Right lung (tissue), 5 donors: ENCODE measurements around the gene GABRB3. TPM values are rescaled to one million over a fixed set of nuclear protein-coding genes. Genes with fewer than 3 reads are reported as not detected.

Source experiments
- DNase-seq, 2 donors: peaks; one replicate each; pipeline ENCODE4 v3.0.0-alpha.2; 2013
- polyA plus RNA-seq, 5 donors: library from polyadenylated mRNA; unstranded; fragments of 120-200 nt; gene quantifications; one replicate each; pipeline versions ENCODE4 v1.2.1 to v1.2.3, GENCODE V29; 2013; ENCODE audit warnings: inconsistent platforms in 1 of 5, low replicate concordance in 1 of 5; ENCODE audit not compliant: insufficient read length in 5 of 5, insufficient read depth in 1 of 5

Gene GABRB3
- polyA plus RNA-seq, 5 donors: 0.91 to 3.3 (median 2.2) TPM

GRCh38 chr15:26631894-26632293 lies 141.0 kb downstream of the GABRB3 start:
- DNase-seq: no peak

DNA sequence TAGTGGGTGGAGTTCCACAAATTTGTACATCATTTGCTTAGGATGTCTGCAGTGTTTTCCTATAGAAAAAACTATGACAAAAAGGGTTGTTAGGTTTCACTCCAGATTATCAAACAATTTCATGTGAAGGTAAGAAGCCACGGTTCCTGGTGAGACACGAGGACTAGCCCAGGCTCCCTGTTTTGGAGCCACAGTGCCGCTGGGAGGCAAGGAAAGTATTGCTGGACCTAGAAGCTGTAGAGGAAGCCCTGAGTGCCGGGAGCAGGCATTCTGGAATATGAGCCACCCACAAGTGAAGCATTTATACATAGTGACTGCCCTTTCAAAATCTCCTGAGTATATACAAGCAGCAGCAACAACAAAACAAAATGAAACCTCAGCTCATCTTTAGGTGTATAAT lies 142.0 kb downstream of the GABRB3 start:
- no peak for DNase-seq

GRCh38 chr15:26628879-26629529 lies 143.9 kb downstream of the GABRB3 start:
- peak; percentile 7 to 46 for DNase-seq

DNA sequence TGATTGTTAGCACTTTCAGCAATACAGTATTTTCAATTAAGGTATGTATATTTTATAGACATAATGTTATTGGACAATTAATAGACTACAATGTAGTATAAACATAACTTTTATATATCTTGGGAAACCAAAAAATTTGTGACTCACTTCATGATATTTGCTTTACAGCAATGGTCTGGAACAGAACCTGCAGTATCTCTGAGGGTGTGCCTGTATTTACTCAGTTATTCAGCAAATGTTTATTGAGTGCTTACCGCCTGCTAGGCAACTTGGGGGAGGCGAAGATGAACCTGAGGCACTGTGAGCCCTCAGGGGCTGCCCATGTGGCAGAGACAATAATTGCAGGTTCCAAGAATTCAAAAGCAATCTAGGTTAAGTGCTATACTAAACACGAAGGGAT lies 144.8 kb downstream of the GABRB3 start:
- DNase-seq: no peak

DNA sequence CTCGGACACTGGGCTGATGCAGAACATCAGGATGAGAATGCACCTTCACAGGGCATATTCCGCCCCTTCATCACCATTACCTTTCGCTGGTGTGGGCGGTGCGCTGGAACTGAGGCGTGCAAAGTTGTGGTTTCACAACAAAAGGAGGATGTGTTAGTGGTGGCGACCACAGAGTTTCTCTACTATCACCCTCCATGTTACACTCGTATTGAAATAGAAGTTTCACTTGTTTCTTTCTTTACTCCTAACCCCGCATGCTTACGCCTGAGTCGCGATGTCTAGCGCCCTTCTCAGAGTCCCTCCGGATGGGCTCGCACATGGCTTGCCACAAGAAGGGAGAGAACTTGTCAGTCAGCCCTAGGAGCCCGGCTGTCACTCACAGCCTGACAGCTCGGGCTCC lies 148.7 kb downstream of the GABRB3 start:
- no peak for DNase-seq

DNA sequence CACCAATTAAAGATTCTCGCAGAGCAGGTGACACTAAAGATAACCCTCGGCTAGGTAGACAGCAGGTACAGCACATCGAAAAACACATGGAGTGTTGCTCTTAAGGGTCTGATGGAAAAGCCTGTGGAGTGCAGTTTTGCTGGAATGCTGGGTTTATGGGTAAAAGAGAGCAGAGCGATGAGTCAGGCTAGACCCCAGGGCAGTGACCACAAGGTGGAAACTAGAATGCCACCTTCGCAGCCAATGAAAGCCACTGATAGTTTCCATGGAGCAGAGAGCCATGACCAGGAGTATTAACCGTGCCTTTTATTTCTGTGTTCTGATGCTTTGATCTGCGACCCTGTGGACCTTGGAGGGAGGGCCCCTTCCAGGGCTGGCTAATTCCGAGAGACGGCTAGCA lies 149.8 kb downstream of the GABRB3 start:
- DNase-seq: no peak

DNA sequence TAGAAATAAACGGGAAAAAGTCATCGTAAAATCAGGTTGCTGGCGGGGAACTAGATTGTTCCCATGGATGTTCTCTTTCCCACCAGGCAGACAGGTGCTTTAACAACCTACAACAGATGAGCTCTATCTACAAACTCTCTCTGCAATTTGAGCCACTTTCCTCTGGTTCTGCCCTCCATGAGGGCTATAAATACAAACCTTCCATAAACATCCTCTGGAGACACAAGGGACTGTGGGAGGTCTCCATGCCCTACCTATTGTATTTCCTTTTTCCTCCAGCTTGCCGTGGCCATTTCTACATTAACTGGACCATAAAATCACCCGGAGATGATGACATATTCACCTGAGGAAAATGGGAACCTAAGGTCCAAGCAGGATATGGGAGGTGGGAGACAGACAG lies 151.1 kb downstream of the GABRB3 start:
- DNase-seq: no peak

DNA sequence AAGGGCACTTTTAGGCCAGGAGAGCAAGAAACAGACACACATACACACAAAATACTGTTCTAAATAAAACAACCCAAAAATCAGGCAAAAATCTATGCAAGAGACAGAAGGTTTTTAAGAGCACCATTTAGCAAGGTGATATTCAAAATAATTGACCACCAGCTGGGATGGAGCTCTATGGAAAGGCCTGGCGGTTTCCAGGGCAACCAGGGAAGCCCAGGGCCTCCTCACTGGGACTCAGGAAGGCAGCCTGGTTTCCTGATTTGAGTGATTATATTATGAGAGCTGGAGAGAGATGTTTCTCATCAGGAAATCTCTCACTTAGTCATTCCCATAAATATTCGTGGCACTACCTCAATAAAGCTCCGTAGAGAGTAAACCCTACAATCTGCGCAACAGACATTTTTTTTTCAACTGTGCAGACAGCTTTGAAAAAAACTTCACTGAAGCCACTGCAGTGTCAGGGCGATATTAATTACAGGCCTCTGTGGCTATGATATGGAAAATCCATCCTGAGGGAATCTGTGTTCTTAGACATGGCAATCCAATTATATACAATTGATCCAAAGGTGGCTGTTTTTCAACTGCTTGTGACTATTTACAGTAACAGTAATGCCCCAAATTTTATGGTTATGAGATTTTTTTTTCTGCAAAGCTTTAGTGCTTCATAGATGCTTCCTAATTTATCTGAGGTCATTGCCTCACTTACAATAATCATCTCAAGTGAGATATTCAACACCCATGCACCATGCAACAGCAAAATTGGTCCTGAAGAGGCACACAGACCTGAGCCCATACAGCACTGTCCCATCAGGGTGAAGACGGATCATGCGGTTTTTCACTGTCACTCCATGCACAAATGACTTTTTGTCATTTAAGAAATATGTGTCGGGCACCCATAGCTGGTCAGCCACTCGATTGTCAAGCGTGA lies 152.1 kb downstream of the GABRB3 start:
- no peak for DNase-seq

DNA sequence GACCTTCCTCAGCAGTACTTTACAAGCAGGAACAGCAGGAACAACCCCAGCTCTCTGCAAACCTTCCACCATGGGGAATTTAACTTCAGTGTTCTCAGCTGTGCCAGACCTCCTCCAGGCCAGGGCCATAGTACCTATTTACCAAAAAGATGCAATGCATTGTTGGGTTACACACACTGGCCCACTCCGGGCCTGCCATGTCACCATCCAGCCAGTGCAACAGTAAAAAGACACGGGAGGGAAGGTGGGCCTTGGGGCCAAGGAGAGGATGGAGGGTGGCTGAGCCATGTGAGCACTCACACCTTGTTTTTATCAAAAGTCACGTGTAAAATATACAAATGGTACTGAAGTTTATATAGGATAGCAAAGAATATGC lies 157.0 kb downstream of the GABRB3 start:
- DNase-seq: no peak

- DNase-seq: no peak
These were observed 157.5 kb downstream of the GABRB3 start for GRCh38 chr15:26615188-26615926.

- DNase-seq: no peak
These were observed 158.1 kb downstream of the GABRB3 start for GRCh38 chr15:26614734-26615133.

- no peak for DNase-seq
These were observed 174.2 kb downstream of the GABRB3 start for GRCh38 chr15:26598704-26599103.

- DNase-seq: no peak
These were observed 177.3 kb downstream of the GABRB3 start for GRCh38 chr15:26595611-26596010.

- DNase-seq: no peak
These were observed 182.2 kb downstream of the GABRB3 start for GRCh38 chr15:26590676-26591075.

GRCh38 chr15:26582840-26583239 lies 190.0 kb downstream of the GABRB3 start:
- no peak for DNase-seq

GRCh38 chr15:26580943-26581342 lies 191.9 kb downstream of the GABRB3 start:
- DNase-seq: no peak

GRCh38 chr15:26572602-26573350 lies 200.1 kb downstream of the GABRB3 start:
- DNase-seq: no peak

GRCh38 chr15:26571346-26571745 lies 201.5 kb downstream of the GABRB3 start:
- no peak for DNase-seq

- no peak for DNase-seq
These were observed 207.3 kb downstream of the GABRB3 start for GRCh38 chr15:26565542-26565941.

DNA sequence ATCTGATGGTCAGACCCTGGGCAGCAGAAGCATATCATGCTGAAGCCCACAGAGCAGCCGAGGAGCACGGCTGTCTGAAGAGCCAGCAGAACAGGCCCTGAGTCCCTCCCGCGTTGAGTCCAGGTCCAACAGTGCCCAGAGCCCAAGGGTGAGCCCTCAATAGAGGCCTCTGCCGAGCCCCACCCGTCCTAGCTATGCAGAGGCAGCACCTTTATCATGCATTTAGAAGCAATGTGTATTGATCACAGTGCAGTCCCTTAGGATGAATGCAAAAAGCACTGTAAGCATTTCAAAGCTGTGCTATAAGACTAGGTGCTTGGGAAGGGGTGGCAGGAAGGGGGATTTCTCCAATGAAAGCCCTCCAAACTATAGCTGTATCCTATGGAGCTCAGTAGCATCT lies 208.5 kb downstream of the GABRB3 start:
- DNase-seq: no peak

GRCh38 chr15:26562336-26562735 lies 210.5 kb downstream of the GABRB3 start:
- DNase-seq: no peak

DNA sequence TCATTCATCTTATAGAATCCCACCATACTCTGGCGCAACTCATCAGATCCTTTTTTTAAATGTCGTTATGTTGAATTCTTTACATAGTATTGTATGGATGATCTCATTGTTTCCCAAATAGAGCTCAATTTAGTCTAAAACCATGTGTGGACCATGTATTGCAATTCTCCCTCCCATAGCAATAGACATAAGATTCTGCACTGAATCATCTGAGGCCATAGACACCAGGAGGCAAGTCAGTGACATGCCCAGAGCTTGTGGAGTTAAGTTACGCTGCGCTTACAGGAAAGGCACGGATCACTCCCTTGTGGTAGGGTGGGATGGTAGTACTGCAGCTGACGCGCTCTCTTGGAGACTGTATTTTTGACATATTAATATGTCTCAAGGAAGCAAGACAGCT lies 211.0 kb downstream of the GABRB3 start:
- DNase-seq: no peak
